Activated CD8-positive, alpha-beta memory T cell treated with anti-CD3 and anti-CD28 coated beads, Interleukin-2, amount 50 U/mL, for 1 hour (primary cell): ENCODE results near the gene CFTR.

Experiments
- DNase-seq: peaks from one replicate; pipeline ENCODE4 v3.0.0-alpha.2; 2020; ENCODE audit errors: extremely low read depth

Gene CFTR

GRCh38 chr7:117587931-117588330, 108.1 kb downstream of the CFTR start:
- no peak for DNase-seq

- no peak for DNase-seq
Measured at GRCh38 chr7:117588352-117588794, 108.5 kb downstream of the CFTR start.

GRCh38 chr7:117590191-117590590, 110.4 kb downstream of the CFTR start:
- DNase-seq: no peak

- no peak for DNase-seq
Measured at GRCh38 chr7:117592011-117592635, 112.3 kb downstream of the CFTR start.

- no peak for DNase-seq
Measured at GRCh38 chr7:117596134-117596533, 116.3 kb downstream of the CFTR start.

- DNase-seq: no peak
Measured at GRCh38 chr7:117597755-117598154, 117.9 kb downstream of the CFTR start.

- DNase-seq: no peak
Measured at GRCh38 chr7:117600911-117601310, 121.1 kb downstream of the CFTR start.

DNA sequence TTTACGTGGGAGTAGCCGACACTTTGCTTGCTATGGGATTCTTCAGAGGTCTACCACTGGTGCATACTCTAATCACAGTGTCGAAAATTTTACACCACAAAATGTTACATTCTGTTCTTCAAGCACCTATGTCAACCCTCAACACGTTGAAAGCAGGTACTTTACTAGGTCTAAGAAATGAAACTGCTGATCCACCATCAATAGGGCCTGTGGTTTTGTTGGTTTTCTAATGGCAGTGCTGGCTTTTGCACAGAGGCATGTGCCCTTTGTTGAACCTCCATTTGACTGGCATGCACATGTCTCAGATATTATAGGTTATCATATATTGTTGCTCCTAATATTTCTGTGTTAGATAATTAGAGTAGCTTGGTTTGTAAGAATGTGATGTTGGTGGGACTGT, 123.8 kb downstream of the CFTR start:
- DNase-seq: no peak

DNA sequence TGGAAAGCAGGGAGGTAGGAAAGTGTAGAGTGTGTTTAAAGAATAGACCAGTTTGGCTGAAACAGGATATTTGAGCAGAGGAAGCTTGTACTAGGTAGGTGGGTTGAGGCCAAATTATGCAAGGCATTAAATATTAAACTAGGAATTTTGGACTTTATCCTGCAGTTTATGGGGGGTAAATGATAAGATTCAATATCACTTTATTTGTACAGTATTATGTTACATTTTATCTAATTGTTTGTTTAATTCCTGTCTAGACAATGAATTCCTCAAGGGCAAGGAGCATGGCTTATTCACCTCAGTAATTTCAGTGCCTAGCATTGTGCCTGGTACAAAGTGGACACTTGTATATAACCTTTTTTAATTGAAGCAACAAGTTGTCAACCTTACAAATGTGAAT, 125.9 kb downstream of the CFTR start:
- DNase-seq: no peak

DNA sequence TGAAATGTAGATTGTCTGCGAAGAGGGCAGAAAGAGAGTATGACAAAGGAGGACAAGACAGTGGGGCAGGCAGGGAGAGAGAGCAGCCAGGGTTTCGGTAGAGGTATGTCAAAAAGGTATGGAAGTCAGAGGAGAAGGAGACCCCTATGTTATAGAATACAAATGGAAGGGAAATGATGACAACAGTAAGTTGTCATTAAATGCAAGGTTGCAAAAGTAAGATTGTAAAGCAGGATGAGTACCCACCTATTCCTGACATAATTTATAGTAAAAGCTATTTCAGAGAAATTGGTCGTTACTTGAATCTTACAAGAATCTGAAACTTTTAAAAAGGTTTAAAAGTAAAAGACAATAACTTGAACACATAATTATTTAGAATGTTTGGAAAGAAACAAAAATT, 126.3 kb downstream of the CFTR start:
- no peak for DNase-seq

GRCh38 chr7:117610396-117610795, 130.6 kb downstream of the CFTR start:
- no peak for DNase-seq

DNA sequence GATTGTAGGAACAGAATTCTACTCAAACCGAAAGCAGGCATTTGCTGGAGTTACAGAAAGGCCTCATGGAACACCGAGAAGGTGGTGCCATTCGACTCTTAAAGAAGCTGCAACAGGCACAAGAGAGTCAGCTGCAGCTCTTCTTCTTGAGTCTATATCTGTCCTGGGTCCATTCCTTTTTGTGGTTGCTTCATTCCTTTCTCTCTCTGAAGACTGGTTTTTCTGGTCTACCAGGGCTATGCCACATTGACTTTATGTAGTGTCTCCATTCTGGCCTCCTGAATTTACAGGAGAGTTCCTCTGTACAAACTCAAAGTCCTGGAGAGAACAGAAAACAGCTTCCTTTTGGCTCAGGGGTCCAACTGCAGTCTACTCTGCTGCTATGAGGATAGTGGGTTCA, 132.8 kb downstream of the CFTR start:
- DNase-seq: no peak

DNA sequence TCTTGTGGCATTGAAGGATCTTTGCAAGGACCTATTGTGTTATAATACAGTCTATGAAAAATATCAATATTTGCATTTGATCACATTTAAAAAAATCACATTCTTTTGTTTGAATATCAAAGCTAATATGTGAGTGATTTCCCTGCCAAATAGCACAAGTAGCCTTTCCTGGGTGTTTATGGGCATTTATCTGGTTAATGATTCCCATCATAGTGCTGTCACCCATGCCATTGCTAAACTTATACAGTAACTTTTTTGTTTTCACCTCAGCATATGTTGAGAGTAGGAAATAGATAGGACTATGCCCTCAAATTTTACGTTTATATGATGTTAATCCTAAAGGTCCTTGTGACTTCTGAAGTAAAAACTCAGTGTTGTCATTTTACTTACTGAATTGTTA, 136.9 kb downstream of the CFTR start:
- DNase-seq: no peak

DNA sequence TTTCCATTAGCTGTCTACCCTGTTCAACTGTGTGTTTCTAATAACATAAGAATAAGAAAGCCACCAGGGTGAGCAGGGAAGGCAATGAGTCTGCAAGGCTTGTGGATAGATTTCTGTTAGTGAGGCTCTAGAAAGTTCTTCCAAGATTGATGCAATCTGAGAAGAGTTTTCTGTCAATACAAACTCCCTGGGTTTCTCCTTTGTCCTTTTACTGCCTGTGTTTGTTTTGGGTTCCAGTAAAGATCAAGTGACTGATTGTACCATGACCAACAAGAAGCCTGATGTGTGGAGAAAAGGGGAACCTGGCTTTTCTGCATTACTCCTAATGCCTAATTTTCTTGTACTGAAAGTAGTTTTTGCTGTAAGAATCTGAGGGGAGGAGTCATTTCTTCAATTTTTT, 139.9 kb downstream of the CFTR start:
- no peak for DNase-seq

DNA sequence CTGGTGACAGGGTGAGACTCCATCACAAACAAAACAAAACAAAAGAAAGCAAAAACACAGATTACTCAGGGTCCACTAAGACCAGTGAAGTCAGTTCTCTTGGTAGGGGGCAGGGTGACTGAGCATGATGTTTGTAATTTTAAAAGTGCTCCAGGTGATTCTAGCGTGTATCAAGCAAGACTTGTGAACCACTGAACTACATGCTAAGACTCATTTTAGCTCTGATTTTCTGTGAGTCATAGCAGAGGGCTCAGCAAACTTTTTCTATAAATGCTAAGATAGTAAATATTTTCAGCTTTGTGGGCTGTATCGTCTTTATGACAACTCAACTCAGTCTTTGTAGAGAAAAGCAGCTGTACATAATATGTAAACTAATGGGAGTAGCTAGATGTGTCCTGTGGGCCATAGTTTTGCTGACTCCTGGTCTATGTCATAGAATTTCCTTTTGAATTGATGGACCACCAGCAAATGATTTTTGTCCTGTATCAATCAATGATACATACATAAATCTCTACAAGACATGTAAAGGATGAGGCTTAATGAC, 141.3 kb downstream of the CFTR start:
- no peak for DNase-seq

DNA sequence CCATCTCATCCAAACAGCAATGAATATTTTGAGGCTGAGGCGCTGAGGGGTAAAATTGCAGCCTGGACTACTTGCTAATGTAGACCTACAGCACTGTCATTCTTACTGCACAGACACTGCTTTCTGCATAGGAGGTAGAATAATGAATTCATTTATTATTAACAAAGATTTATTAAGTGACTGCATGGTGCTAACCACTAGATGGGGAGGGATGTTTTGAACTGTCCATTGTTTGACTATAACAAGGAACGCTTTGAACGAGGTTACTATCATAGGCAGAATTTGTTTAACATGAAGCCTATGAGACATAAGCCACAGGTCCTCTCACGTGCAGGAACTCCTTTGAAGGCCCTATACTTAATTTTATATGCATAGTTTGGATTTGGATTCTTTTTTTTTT, 143.8 kb downstream of the CFTR start:
- no peak for DNase-seq

DNA sequence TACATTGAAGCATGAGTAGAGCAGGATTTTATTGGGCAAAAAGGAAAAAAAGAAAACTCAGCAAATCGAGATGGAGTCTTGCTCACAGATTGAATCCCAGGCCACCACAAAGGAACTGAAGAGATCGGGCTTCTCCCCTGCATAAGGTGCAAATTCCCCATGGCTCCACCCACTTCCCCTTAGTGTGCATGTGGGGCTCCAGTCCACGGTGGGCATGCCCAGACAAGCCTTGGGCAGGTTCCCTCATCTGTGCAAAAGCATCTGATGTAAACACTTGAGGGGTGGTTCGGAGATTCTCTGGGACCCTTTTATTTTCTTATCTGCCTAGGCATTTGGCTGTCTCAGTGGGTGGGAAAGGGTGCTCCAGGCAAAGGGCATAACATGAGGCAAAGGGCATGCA, 150.7 kb downstream of the CFTR start:
- no peak for DNase-seq

DNA sequence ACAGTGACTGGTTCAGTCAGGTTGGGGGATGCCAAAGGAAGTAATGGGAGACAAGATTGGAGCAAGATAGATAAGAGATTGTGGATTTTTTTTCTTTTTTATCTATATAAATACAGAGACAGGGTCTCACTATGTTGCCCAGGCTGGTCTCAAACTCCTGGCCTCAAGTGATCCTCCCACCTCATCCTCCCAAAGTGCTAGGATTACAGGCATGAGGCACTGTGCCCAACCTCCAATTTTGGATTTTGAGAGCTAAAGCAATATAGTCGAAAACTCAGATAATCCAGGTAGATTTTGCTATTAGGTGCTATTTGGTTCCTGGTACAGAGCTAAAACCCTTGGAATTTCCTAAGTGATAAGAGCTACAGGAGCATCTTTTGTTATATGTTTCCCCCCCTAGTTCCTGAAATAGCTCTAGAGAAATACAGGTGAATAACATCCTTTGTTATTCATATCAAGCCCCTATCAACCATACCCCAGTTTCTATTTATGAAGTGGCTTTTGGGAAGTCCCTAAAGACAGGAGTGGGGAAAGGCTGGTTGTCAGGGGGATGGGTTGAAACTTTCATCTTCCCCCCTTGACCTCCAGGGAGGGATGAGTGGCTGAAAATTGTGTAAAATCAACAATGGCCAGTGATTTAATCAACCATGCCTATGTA, 151.2 kb downstream of the CFTR start:
- DNase-seq: no peak

DNA sequence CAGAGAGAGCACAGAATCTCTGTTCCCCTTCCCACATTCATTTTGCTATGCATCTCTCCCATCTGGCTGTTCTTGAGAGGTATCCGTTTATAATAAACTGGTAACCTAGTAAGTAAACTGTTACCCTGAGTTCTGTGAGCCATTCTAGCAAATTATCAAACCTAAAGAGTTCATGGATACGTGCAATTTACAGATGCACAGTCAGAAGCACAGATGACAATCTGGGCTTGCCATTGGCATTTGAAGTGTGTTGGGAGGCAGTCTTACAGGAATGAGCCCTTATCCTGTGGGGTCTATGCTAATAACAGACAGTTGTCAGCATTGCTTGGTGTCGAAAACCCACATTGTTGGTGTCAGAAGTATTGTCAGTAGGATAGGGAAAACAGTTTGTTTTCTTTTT, 151.8 kb downstream of the CFTR start:
- no peak for DNase-seq

DNA sequence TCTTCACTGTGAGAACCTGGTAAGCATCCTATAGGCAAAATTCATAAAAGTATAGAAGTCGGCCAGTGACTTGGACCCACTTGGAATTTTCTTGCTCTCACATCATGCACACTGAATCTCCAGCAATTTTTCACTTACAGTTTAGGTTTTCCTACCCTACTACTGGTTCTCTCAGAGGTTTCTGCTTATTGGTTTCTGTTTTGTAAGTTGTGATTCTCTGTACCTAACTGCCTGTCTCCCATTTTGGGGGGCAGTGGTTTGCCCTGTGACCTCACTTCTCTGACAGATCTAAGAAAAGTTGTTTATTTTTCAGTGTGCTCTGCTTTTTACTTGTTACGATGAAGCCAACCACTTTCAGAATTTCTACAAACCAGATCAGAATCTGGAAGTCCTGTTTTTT, 158.1 kb downstream of the CFTR start:
- no peak for DNase-seq

GRCh38 chr7:117639966-117640365, 160.1 kb downstream of the CFTR start:
- DNase-seq: no peak

DNA sequence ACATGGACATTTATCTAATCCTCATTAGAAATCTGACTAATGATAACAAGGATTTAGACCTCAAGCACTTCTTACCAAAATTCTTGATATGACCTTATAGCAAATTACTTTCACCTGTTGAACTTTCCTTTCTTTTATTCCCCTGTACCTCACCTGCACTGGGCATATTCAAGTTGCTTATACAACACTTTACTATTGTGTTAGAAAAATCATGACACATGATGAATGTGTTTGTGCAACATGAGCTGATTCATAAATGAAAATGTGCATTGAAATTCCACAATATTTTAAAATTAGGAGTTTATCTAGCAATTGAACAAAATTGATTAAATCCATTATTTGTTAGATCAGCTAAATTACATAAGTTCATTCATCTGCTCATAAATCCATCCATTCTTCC, 160.6 kb downstream of the CFTR start:
- no peak for DNase-seq

DNA sequence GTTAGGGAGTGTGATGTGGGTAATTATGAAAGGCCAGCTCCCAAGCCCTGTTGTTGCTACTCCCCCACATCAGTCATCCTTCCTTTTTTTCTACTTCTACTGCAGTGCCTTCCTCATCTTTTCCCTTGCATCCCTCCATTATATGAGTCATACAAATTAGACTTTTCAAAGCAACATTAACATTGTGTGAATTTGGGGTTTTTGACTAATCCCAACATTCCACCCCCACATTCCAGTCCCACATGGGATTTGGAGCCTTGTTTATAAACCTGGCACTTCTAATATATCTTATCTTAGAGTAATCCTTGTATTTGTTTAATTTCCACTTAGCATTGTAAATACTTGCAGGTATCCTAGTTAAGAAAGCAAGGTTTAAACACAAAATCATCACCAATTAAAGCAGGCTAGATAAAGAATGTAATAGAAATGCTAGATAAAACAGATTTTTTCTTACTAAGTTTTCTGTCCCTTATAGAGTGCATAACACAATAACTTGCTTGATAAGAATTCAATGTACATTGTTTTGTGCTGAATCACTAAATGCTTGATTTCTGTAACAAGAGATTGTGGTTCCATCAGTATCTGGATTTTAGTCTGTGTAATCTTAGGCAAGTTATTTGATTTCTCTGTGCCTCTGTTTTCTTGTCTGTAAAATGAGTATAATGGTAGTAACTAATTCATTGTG, 165.8 kb downstream of the CFTR start:
- DNase-seq: no peak
